ENCODE data around the gene DUSP22.

Gene DUSP22

DNA sequence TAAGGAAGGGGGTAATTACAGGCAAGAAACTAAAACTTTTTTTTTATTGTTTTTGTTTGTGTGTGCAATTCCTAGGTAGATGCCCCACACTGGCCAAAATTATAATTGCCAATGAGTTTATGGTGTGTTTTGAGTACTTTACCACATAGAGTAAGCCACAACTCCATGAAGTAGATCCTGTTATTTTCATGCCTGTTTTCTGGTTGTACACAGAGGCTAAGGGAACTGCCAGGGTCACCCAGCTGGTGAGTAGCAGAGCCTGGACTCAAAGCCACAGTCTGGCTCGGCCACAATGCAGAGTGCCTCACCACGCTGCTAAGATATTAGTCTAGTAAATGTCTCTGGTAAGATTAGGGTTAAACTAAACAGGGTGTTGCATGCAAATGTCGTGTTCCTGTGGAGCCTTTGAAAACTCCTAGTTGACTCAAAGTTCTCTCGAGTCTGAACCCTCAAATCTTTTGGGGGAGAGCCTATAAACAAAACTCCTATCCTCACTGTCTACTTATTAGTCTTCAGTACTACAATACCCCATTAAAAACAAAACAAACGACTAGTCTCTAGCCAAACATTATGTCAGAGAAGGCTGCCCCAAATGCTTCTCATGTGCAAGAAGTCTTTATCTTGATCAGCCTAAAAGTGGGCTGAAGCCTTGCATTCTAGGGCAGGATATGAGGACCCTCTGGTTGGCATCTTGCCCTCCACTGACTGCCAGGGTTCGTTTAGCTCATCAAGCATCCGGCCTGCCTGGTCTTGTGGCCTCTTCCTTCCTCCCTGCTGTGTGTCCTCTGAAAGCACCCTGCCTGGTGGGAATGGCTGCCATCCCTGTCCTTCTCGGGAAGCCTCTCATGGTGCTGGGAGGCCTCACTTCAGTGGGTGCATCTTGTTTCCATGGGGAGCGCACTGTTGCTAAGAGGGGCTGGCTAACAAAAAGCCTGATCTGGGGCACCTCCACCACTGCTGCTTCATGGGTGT is 4.2 kb downstream of the DUSP22 start:
- DNase-seq (ENCODE audit: low spot score) = no peak

DNA sequence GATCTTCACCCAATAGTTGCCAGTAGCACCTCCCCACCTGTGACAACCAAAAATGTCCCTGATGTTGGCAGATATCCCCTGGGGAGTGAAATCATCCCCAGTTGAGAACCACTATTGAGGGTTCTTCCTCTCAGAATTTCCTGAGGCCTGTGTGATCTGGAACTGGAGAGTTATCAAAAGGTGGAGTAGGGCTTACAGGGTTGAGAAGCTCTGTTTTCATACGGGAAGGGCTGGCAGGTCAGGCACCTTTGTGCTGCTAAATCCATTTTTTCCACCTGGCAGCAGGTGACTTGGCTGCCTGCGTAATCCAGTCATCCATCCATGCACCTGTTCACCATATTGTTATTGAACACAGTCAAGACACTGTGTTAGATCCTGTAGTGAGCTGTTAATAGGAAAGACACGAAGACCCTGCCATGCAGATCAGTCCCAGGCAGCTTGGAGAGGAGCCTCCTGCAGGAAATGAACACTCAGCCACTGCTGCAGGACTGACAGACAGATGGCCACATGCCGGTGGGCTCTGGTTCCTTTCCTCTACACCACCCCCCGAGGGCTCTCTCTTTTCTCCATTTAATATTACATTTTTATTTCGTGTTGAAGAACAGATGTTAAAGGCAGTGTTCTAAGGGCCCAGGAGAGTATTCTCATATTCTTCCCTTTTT is 5.4 kb downstream of the DUSP22 start:
- no peak for DNase-seq (ENCODE audit: low spot score)

DNA sequence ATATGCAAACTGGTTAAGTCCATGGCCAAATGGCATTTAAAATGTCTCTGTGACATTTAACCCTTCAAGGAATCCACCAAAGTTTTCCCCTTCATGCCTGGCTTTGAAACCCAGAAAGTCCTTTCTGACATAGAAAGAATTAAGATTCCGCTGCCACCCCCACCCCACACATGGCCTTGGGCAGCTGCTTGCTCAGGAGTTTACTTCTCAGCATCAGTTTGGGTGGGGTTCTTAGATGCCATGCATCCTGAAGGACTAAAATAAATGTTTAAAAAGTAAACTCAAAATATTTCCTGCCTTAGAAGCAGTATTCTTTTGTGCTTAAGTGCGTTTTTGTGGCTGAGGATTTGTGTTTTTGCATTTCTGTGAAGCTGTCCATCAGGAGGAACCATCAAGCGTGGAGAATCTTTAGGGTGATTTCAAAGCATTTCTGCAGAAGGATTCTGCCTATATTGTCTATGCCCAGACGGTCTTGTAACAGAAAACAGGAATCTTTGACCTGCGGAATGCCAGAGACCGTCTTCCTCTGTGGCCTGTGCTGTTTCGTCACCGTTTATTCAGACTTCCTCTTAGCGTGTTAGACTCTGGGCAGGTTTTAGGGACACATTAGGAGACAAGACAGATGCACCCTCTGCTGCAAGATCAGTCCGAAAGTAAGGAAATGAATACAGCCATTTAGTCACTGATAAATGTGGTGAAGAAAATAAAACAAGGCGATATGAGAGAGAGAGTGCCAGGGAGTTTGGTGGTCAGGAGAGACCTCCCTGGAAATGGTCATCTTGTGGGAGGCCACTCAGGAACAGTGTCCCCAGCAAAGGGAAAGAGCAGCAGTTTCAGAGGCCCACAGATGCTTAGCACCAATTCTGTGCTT is 6.2 kb downstream of the DUSP22 start:
- DNase-seq (ENCODE audit: low spot score) = no peak

DNA sequence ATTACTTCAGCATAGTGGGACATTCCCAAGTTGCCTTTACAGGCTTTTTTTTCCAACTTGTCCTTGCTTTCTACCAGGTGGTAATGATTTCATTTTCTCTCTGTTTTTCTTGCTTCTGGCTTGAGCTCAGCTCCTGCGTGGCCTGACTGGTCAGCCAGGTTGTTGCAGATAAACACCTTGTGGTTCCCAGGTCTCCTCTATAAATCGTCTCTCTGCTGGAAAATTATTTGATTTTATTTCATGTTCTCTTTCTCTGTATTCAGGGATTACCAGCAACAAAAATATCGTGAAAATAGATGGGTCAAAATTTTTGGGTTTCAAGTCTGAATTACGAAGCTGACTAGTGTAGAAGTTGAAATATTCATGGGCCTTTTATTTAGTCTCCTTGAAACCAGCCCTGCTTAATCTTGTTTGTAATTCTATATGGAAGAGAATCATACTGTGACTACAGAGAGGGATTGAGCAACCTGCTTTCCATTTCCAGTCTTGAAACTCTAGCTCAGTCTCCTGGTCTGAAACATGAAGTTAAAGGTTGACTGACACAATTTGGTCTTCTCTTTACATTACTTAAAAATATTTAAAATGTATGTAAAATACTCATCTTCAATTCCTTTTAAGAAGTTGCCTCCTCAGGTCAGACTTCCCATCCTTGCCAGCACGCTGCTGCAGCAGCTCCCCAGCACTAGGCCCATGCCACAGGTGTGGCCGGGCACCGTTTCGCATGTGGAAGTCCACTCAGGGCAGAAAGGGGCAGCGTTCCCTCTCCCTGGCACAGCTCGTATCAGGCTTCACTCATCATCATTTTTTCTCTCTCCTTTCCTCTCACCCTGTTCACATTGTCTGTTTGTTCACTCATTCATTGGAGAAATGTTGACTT is 7.1 kb downstream of the DUSP22 start:
- DNase-seq (ENCODE audit: low spot score) = no peak

DNA sequence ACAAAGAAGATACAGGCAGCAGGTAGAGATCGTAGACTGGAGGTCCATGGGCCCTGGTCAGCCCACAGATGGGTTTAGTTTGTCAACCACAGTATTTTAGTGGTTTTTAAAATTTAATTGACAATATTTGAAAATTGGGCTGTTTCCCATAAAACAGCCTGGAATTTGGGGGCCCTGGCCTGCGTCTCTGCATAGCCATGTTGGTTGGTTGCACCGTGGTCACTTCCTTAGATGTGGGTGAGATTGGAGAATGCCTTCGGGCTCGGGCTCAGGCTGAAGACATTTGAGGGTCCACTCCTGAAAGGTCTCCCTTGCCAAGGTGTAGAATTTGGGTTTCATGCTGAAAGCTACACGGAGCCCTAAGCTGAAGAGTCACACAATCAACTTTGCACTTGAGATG is 7.7 kb downstream of the DUSP22 start:
- DNase-seq (ENCODE audit: low spot score) = no peak

DNA sequence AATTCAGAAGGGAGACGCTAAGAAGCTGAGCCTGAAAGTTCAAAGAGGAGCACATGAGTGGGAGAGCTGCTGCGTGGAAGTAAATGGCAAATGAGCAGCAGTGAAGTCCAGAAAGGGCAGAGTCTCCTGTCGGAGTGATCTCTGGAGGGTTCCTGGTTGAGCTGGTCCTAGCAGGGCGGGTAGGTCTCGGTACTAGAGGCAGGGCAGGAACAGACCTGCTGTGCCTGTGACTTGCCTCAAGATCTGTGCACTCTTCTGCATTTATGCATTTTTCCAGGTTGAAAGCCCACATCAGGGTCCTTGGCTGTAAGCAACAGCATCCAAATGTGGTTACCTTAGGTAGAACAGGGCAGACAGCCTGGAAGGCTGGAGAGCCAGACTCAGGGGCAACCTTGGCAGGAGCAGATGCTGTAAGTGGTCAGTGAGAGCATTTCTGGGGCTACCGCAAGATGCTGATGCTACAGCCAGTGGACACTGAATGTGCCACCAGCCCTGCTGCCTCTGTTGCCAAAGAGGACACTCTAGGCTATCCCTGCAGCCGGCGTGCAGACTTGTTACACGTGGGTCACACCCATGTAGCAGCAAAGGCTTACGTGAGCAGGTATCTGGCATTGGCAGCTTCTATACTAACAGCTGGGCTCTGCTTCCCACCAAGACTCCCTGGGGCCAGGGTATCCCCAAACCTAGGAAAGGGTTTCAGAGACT is 8.4 kb downstream of the DUSP22 start:
- DNase-seq (ENCODE audit: low spot score) = no peak

DNA sequence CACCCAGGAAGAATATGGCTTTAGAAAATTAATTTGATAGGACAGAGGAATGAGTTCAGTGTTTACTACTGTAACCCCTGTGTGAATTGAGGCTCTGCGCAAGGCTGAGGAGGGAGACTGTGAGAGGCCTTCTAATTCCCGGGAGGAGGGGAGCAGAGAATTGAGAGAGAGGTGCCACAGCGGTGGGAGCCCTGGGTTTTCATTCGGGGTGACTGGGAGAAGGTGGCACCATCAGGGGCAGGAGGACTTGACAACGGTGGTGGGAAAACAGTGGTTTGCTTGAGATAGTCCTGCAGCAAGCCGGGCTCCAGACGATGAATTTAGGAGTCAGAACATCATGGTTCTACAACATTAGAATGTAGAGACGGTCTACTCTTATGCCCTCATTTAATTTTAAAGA is 9.2 kb downstream of the DUSP22 start:
- no peak for DNase-seq (ENCODE audit: low spot score)

DNA sequence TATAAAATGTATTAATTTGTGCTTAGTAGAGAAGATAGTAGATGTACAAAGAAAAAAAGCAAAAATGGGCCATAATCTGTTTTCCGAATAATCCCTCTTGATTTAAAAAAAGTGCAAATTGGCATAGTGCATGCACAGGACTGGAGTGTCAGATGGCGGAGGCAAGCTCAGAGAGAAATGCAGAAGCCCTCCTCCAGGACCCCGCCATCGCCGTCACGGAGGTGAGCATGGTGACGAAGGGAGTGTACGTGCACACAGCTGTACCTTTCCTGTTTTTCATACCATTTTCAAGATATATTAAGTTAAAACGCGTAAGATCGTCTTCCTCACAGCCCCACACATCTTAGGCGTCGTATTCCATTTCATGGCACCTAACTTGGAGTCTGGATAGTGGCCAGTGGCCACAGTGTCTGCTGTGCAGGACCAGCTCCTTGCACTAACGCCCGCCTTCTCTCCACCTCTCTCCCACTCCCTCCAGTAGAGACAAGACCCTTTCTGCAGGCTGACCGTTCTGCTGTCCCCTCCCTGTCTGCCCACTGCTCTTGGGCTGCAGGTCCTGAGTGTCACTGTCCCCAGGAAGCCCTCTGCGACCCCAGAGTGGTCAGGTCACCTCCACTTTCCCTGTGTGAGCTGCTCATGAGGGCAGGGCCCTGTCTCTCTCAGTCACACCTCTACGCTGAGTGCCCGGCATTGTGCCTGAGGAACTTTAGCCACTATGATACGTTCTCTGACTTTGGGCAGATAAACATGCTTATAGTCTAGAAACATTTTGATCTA is 9.8 kb downstream of the DUSP22 start:
- DNase-seq (ENCODE audit: low spot score) = no peak

DNA sequence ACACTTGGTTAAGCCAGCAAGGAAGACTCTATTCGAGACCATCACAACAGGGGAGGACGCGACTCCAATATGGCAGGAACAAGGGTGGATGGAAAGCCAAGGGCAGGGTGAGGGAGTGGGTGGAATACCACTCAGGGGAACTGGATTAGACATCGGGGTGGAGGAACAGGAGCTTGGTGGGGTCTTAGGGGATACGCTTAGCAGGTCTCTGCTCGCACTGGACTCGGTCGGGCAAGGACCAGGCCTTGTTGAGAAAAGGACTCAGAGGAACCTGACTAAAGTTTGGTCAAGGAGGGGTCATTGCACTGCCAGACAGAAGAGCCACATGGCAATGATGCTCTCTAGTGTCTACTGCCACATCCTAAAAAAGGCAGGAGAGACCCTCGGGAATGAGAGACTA is 10.5 kb downstream of the DUSP22 start:
- no peak for DNase-seq (ENCODE audit: low spot score)

DNA sequence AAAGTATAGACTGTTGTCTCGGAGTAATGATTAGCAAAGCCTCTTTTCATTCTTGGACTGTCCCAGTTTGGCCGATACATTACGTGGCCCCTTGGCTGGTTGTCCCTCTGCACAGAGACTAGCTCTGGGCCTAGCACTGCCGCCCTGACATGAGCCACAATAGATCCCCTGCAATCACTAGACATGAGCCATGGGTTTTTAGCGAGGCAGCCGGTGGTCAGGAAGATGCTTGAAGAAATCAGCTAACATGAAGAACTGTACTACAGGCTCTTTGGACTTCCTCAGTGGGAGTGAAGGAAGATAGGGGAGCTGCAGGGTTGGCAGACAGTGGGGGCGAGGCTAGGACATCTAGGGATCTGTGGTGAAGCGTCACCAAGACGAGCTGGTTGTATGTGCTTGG is 11.0 kb downstream of the DUSP22 start:
- no peak for DNase-seq (ENCODE audit: low spot score)

DNA sequence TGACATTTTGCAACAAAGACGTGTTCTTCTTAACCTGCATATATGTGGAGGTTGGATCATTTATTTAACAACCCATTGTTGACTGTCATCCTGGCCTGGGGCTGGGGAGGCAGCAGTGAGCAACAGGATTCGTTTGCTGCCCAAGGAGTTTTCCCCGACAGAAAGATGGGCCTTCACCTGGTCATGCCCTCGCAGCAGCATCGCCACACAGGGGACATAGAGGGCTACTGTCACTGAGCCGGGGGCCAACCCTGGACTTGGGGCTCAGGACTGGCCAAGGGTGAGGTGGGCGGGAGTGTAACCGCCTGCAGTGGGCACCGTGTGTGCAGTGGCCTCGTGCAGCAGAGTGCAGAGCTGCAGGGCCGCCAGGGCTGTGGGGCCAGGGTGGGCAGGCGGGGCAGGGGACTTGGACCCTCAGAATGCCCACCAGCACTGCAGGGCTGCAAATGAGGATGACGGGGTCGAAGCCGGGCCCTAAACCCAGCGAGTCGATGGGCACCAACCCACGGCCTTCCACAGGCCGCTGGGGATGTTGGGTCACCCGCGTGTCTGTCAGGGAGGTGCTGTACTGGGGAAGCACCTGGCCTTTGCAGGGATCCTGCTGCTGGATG is 11.8 kb downstream of the DUSP22 start:
- no peak for DNase-seq (ENCODE audit: low spot score)

DNA sequence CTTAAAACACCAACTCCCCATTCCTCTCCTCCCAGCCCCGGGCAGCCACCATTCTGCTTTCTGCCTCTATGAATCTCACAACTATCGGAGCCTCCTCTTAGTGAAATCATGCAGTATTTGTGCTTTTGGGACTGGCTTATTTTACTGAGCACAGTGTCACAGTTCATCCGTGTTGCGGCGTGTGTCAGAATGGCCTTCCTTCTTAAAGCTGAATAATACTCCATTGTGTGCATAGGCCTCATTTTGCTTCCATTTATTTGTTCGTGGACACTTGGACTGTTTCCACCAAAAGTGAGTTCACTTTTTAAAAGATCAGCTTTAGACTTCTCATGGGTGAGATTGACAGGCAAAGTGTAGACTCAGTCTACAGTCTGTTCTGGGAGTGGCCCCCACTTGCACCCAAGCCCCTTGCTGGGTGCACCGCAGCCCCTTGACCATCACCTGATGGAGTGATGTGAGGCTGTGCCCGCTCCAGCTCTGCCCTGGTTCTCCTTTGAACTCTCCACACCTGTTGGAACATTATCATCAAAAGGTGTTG is 12.6 kb downstream of the DUSP22 start:
- DNase-seq (ENCODE audit: low spot score) = no peak

DNA sequence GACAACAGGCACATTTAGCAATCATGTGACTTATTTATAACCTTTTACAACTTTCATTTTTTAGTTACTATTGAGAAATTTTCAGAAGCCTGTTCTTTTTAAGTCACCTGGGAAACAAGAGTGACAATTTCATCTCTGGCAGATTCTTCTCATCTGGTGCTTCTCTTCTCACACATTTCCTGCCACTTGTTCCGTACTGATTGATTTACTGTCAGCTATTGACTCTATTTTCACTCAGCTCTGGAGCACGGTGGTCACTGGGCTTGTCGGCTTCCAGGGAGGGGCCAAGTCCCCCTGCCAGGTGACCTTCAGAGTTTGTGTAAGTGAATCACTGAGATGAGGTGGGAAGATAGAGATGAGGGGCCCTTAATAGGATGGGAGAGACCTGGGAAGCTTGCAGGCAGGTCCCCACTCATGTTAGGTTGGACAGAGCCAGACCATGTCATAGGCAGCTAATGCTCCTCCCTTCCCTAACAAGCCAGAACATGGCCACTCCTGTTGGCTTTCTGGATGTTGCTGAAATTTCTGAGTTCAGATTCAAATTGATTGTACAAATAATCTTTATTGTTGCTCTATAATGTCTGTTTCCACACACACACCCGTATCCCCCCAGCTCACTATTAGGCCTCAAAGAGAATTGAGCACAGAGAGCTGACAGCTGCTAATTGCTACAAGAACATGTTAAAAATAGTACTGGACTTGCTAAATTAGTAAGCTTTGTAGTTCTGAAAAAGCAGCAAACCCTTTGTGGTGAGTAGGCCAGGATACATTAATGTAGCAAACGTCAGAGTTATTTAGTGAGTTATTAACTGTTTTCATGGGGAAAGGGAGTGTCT is 13.3 kb downstream of the DUSP22 start:
- peak; percentile 58 for DNase-seq (ENCODE audit: low spot score)

DNA sequence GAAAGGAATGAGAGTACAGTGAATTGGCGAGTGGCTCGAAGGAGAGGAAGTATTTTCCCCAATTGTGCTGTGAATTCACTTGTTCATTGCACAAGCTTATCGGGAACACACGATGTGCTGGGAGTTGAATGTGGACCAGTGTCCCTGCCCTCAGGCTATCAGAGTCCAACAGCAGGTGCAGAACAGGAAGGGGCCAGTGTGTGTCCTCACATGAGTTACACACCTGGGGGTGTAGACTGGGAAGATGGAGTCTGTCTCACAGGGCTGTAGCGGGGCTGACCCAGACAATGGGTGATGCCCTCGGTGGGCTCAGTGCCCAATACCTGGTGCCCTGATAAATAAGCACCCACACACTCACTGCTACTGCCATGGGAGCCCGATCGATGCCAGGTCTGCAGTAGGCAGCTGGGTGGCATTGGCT is 14.4 kb downstream of the DUSP22 start:
- DNase-seq (ENCODE audit: low spot score) = no peak

DNA sequence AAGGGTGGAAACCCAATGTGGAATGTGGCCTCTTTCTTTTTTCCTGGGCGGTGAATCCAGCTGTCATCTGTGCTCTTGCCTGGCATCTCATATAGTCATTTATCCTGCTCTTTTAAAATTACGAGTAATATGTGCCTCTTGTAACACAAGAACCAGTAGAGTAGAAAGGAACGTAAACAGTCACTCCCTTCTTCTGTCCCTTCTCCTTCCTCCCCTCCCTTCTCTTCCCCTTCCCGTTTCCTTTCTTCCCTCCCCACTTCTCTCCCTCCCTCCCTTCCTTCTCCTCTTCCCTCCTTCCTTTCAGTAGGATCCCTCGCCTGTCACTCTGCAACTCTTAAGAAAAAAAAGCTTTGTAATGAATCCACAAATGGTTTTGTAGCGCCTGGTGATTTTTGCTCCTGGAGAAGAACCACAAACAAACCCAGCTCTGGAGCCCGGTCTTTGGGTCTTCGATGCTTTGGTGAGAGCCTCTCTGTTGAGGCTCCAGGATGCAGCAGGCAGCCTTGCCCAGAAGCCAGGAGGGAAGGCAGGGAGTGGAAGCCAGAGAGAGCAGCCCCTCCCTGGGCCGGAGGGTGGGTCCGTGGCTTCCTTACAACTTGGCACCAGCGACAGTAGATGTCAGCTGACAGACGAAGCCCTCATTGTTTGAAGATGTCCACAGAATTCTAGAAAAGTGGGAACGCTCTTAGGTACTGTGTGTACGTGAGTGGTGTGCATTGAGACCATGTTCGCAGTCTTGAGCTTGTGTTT is 15.0 kb downstream of the DUSP22 start:
- DNase-seq (ENCODE audit: low spot score) = no peak

DNA sequence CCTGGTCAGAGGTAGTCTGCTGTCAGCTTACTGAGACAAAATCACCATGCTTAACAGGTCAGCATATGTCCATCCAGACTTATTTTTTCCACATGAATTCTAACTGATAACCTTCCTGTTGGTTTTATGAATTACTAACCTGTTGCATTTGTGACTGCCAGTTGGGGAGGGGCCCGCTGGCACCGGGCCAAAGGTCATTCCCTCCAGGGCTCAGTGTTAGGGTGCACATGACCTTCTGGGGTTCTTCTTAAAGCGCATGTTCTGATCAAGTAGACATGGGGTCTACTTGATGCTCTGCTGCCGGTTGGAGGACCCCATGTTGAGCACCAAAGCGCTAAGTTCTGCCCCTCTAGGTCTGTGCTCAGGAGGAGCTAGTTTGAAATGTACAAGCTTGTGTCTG is 15.6 kb downstream of the DUSP22 start:
- DNase-seq (ENCODE audit: low spot score) = no peak

DNA sequence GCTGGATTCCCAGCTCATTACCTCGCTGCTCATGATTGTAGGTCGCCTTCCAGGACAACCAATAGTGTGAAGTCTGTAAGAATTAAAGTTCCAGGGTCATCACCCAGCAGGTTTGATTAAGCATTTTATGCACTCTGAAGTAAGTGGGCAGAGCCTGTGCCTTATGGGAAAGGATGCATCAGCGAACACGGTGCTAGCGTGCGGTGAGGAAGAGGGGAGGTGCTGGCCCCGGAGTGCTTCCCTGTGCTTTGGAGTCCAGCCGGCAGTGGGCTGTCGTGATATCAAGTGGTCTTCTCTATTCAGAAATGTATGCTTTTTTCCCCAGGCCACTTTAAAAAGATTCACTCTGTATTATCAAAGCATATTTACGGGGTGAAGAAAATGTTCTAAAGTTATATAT is 16.0 kb downstream of the DUSP22 start:
- no peak for DNase-seq (ENCODE audit: low spot score)

DNA sequence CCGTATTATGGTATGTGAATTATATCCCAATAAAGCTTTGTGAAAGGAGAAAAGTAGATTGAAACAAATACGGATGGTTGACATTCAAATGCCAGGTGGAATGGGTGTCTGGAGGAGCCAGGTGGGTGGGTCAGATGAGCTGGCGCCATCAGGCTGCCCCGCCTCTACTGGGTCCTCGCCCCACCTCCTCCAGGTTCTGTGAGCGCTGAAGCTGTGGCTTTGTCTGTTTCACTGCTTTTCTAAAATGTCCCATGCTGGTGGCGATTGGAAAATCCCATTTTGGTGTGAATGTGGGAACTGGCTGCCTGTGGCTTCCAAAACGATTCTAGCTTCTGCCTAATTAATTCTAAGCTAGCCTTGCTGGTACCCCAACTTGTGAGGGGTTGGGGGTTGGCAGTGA is 16.5 kb downstream of the DUSP22 start:
- DNase-seq (ENCODE audit: low spot score) = no peak
